Neural cell (in vitro differentiated cells): ENCODE results near the gene COL20A1. TPM values are rescaled to one million over a fixed set of nuclear protein-coding genes. Genes with fewer than 3 reads are reported as not detected.

Experiments used
- H2AFZ ChIP-seq: fragments of 200-600, 300-800 bp; sonication (generic), shearing (Covaris generic); 2 replicates; pipeline ENCODE4 v1.6.0; 2014; ENCODE audit warnings: low read depth, mild to moderate bottlenecking, antibody characterized with exemption, low read length, moderate library complexity
- H3F3A ChIP-seq: fragments of 200-600 bp; shearing (Covaris generic); 2 replicates; pipeline ENCODE4 v1.6.1; 2016; ENCODE audit warnings: mild to moderate bottlenecking, moderate library complexity, mixed read lengths, antibody characterized with exemption, low read length; ENCODE audit not compliant: insufficient read depth, poor library complexity, severe bottlenecking
- H3K27ac ChIP-seq: fragments of 200-600, 300-800 bp; sonication (generic), shearing (Covaris generic); 2 replicates; pipeline ENCODE4 v1.5.1; 2014; ENCODE audit warnings: mild to moderate bottlenecking, low read length, moderate library complexity
- H3K27me3 ChIP-seq: fragments of 300-800, 200-600 bp; sonication (generic), shearing (Covaris generic); 2 replicates; pipeline ENCODE4 v1.6.0; 2014; ENCODE audit warnings: mild to moderate bottlenecking, low read depth, low read length, moderate library complexity; ENCODE audit not compliant: insufficient read depth
- H3K36me3 ChIP-seq: fragments of 300-800, 200-600 bp; sonication (generic), shearing (Covaris generic); 2 replicates; pipeline ENCODE4 v1.5.1; 2014; ENCODE audit warnings: mild to moderate bottlenecking, antibody characterized with exemption, low read length, moderate library complexity; ENCODE audit not compliant: insufficient read depth
- H3K4me2 ChIP-seq: fragments of 300-800, 200-600 bp; sonication (generic), shearing (Covaris generic); 2 replicates; pipeline ENCODE4 v1.6.0; 2014; ENCODE audit warnings: mild to moderate bottlenecking, low read length
- H3K4me3 ChIP-seq: fragments of 300-800, 200-600 bp; sonication (generic), shearing (Covaris generic); 2 replicates; pipeline ENCODE4 v1.5.1; 2014; ENCODE audit warnings: mild to moderate bottlenecking, low read length, moderate library complexity
- H3K79me2 ChIP-seq: fragments of 200-600 bp; shearing (Covaris generic); replicated peaks from 2 replicates; pipeline ENCODE4 v1.6.0; 2014; ENCODE audit warnings: mild to moderate bottlenecking, low read length, moderate library complexity; ENCODE audit not compliant: insufficient read depth
- H3K9ac ChIP-seq: fragments of 300-800, 200-600 bp; sonication (generic), shearing (Covaris generic); 2 replicates; pipeline ENCODE4 v1.6.1; 2016; ENCODE audit warnings: mild to moderate bottlenecking, low read length, mixed read lengths
- H3K9me2 ChIP-seq: fragments of 200-600 bp; shearing (Covaris generic); 2 replicates; pipeline ENCODE4 v1.6.1; 2016; ENCODE audit warnings: mild to moderate bottlenecking, low read length, mixed read lengths; ENCODE audit not compliant: insufficient read depth
- H3K9me3 ChIP-seq: fragments of 200-600, 300-800 bp; sonication (generic), shearing (Covaris generic); 2 replicates; pipeline ENCODE4 v1.6.1; 2016; ENCODE audit warnings: mild to moderate bottlenecking, mixed run types, low read length, moderate library complexity, mixed read lengths
- H4K20me1 ChIP-seq: fragments of 200-600 bp; shearing (Covaris generic); 2 replicates; pipeline ENCODE4 v1.6.1; 2016; ENCODE audit warnings: mild to moderate bottlenecking, mixed run types; ENCODE audit not compliant: insufficient read depth
- EP300 ChIP-seq: fragments of 450-650 bp; conservative IDR thresholded peaks from 2 replicates; pipeline ENCODE4 v1.6.1; 2014; ENCODE audit warnings: antibody characterized with exemption, mild to moderate bottlenecking, moderate library complexity; ENCODE audit not compliant: poor library complexity, severe bottlenecking
- EZH2 ChIP-seq: fragments of 200-600, 300-800 bp; shearing (Covaris generic), sonication (generic); IDR thresholded peaks from 2 replicates; pipeline ENCODE4 v1.6.1; 2014; ENCODE audit warnings: antibody characterized with exemption, low read length, borderline replicate concordance, mild to moderate bottlenecking; ENCODE audit not compliant: insufficient read depth, poor library complexity, severe bottlenecking
- MXI1 ChIP-seq: fragments of 450-650 bp; conservative IDR thresholded peaks from 2 replicates; pipeline ENCODE4 v1.6.1; 2014; ENCODE audit warnings: antibody characterized with exemption, mild to moderate bottlenecking; ENCODE audit not compliant: poor library complexity, severe bottlenecking
- POLR2AphosphoS5 ChIP-seq: IDR thresholded peaks from 2 replicates; pipeline ENCODE4 v1.6.1; 2012
- RAD21 ChIP-seq: fragments of 450-650 bp; conservative IDR thresholded peaks from 2 replicates; pipeline ENCODE4 v1.6.1; 2014; ENCODE audit warnings: antibody characterized with exemption, mild to moderate bottlenecking, moderate library complexity
- SMC3 ChIP-seq: fragments of 450-650 bp; conservative IDR thresholded peaks from 2 replicates; pipeline ENCODE4 v1.6.1; 2014; ENCODE audit warnings: antibody characterized with exemption, mild to moderate bottlenecking, moderate library complexity; ENCODE audit not compliant: poor library complexity
- TAF1 ChIP-seq: IDR thresholded peaks from 2 replicates; pipeline ENCODE4 v1.6.1; 2012; ENCODE audit warnings: low read depth
- polyA plus RNA-seq: library from polyadenylated mRNA; depleted of rRNA; stranded (reverse); fragments of >200 nt; gene quantifications from 2 replicates; pipeline ENCODE4 v1.2.3, GENCODE V29; 2014
- TF ChIP-seq, protein P1 (sequence below): IDR thresholded peaks from 2 replicates; pipeline ENCODE4 v1.6.1; 2012; ENCODE audit warnings: borderline replicate concordance
- TF ChIP-seq, protein P2 (sequence below): fragments of 450-650 bp; IDR thresholded peaks from 2 replicates; pipeline ENCODE4 v1.5.1; 2014; ENCODE audit warnings: antibody characterized with exemption, mild to moderate bottlenecking, moderate library complexity; ENCODE audit not compliant: poor library complexity, severe bottlenecking

The COL20A1 gene
- polyA plus RNA-seq, 1 donor from 2014 or later: 1.1 TPM

DNA sequence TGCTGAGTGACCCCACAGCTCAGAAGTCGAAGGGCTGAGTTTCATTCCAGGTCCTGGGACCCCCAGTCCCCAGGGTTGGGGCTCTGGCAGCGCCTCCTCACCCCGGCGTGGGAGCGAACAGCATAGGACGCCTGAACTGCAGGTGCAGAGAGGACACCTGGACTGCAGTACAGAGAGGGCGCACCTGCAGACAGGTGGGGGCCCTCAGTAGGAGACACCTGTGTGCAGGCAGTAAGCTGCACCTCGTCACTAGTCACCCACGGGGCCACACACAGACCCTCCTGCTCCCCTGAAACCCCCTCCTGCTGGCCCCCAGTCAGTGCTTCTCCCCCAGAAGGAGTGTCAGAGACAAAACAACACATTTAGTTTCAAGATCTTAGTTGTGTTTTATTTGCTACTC, 30.1 kb upstream of the COL20A1 start:
- Histone ChIP-seq H3K36me3 (no peaks in the 10 kb centered on the region), H3K4me3 (no peak overlapping the region), H3K9me2 (no peaks in the 10 kb centered on the region), H3K4me2 (no peak overlapping the region), H3K27me3 (no peaks in the 10 kb centered on the region), H2AFZ (no peak overlapping the region), H3K9ac (no peak overlapping the region), H3F3A (no peaks in the 10 kb centered on the region), H4K20me1 (no peaks in the 10 kb centered on the region), H3K27ac (no peak overlapping the region), H3K79me2 (no peaks in the 10 kb centered on the region), H3K9me3 (no peaks in the 10 kb centered on the region)
- TF ChIP-seq EP300 (no peak), POLR2AphosphoS5 (no peak), RAD21 (no peak), EZH2 (no peak), SMC3 (no peak), MXI1 (no peak), TAF1 (no peak)
- TF ChIP-seq, protein P1, sequence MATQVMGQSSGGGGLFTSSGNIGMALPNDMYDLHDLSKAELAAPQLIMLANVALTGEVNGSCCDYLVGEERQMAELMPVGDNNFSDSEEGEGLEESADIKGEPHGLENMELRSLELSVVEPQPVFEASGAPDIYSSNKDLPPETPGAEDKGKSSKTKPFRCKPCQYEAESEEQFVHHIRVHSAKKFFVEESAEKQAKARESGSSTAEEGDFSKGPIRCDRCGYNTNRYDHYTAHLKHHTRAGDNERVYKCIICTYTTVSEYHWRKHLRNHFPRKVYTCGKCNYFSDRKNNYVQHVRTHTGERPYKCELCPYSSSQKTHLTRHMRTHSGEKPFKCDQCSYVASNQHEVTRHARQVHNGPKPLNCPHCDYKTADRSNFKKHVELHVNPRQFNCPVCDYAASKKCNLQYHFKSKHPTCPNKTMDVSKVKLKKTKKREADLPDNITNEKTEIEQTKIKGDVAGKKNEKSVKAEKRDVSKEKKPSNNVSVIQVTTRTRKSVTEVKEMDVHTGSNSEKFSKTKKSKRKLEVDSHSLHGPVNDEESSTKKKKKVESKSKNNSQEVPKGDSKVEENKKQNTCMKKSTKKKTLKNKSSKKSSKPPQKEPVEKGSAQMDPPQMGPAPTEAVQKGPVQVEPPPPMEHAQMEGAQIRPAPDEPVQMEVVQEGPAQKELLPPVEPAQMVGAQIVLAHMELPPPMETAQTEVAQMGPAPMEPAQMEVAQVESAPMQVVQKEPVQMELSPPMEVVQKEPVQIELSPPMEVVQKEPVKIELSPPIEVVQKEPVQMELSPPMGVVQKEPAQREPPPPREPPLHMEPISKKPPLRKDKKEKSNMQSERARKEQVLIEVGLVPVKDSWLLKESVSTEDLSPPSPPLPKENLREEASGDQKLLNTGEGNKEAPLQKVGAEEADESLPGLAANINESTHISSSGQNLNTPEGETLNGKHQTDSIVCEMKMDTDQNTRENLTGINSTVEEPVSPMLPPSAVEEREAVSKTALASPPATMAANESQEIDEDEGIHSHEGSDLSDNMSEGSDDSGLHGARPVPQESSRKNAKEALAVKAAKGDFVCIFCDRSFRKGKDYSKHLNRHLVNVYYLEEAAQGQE: no peak
- TF ChIP-seq, protein P2, sequence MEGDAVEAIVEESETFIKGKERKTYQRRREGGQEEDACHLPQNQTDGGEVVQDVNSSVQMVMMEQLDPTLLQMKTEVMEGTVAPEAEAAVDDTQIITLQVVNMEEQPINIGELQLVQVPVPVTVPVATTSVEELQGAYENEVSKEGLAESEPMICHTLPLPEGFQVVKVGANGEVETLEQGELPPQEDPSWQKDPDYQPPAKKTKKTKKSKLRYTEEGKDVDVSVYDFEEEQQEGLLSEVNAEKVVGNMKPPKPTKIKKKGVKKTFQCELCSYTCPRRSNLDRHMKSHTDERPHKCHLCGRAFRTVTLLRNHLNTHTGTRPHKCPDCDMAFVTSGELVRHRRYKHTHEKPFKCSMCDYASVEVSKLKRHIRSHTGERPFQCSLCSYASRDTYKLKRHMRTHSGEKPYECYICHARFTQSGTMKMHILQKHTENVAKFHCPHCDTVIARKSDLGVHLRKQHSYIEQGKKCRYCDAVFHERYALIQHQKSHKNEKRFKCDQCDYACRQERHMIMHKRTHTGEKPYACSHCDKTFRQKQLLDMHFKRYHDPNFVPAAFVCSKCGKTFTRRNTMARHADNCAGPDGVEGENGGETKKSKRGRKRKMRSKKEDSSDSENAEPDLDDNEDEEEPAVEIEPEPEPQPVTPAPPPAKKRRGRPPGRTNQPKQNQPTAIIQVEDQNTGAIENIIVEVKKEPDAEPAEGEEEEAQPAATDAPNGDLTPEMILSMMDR: no peak

DNA sequence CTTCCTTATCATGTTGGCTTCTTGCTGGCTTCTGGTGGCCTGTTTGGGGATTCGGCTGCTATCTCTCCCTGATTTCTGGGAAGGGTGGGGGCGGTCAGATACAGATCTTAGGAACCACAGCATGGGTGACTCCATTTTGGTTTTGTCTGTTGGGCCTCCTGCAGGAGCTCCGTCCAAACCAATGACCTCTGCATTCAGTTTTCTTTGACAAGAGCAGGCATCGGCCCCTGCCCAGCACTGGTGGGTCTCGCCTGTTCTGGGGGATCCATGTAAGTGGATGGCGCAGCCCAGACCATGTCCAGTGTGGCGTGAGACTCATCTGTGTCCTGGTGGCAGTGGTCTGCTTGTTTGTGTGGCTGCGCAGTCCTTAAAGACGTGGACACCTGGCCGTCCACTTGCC, 29.0 kb upstream of the COL20A1 start:
- TF ChIP-seq, protein P2: no peak
- TF ChIP-seq POLR2AphosphoS5 (no peak), TAF1 (no peak), EZH2 (no peak)
- TF ChIP-seq, protein P1: no peak
- H3K4me3 ChIP-seq: no peak overlapping the region
- no peak overlapping the region for H3K9ac ChIP-seq
- H3K9me3 ChIP-seq: no peaks in the 10 kb centered on the region
- no peak overlapping the region for H2AFZ ChIP-seq
- no peaks in the 10 kb centered on the region for H3K9me2 ChIP-seq
- H3F3A ChIP-seq: no peaks in the 10 kb centered on the region
- H3K36me3 ChIP-seq: no peaks in the 10 kb centered on the region
- H3K4me2 ChIP-seq: no peak overlapping the region
- H4K20me1 ChIP-seq: no peaks in the 10 kb centered on the region
- H3K27me3 ChIP-seq: no peaks in the 10 kb centered on the region
- H3K79me2 ChIP-seq: no peaks in the 10 kb centered on the region
- no peak overlapping the region for H3K27ac ChIP-seq
